Rectal smooth muscle tissue (tissue), 1 donor: ENCODE data around the gene ROPN1B.
"Not testable (repeated sequence)": the region's sequence is repeated elsewhere in the genome, so short reads cannot be mapped to it uniquely, and the experiment has no call there.

Source experiments
- H3K27ac ChIP-seq: one replicate; pipeline ENCODE4 v1.7.0; 2013; ENCODE audit warnings: low read depth, low read length, inconsistent platforms
- H3K27me3 ChIP-seq: one replicate; pipeline ENCODE4 v1.7.0; 2013; ENCODE audit warnings: low read length; ENCODE audit not compliant: control insufficient read depth, insufficient read depth
- H3K36me3 ChIP-seq: one replicate; pipeline ENCODE4 v1.7.0; 2013; ENCODE audit warnings: low read length; ENCODE audit not compliant: control insufficient read depth, insufficient read depth
- H3K4me1 ChIP-seq: one replicate; pipeline ENCODE4 v1.7.0; 2013; ENCODE audit warnings: low read length; ENCODE audit not compliant: control insufficient read depth, insufficient read depth
- H3K4me3 ChIP-seq: one replicate; pipeline ENCODE4 v1.7.0; 2013; ENCODE audit warnings: low read length
- H3K9ac ChIP-seq: one replicate; pipeline ENCODE4 v1.7.0; 2013; ENCODE audit warnings: low read length

ROPN1B gene

GRCh38 chr3:125968701-125969592, at the start of gene ROPN1B:
ROPN1B (plus strand) TSS chr3:125969178; CDS start chr3:125972055, 2,877 bp downstream.
- H3K36me3 ChIP-seq, H3K4me3 ChIP-seq, H3K4me1 ChIP-seq, H3K27ac ChIP-seq, H3K9ac ChIP-seq, H3K27me3 ChIP-seq: not testable (repeated sequence)

- H3K4me1 ChIP-seq, H3K36me3 ChIP-seq, H3K4me3 ChIP-seq, H3K27me3 ChIP-seq, H3K9ac ChIP-seq, H3K27ac ChIP-seq: not testable (repeated sequence)
These were observed 48.8 kb upstream of the ROPN1B start for GRCh38 chr3:125920191-125920590.

DNA sequence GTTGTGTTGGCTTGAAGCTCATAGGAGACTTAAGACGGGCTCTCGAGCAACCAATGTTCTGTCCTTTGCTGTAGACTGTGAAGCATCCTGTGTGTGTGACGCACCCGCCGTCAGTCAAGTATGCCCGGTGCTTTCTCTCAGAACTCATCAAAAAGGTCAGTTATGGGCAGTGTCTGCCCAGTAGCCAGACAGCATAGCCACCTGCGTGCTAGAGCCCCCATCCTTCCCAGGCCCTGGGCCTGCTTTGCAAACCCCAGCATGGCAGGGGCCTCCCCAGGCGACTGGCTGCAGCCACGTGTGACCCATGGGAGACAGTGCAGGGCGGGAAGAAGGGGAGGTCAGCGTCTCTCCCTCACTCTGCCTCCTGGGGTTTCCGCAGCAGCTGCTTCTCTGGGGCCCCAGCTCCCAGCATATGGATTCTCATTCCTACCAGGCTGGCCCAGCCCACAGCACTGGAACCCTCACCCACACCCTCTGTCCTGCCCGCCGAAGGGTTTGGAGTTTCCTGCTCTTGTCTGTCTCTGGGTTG, 48.2 kb upstream of the ROPN1B start:
- H3K27ac ChIP-seq, H3K9ac ChIP-seq, H3K27me3 ChIP-seq, H3K36me3 ChIP-seq, H3K4me1 ChIP-seq, H3K4me3 ChIP-seq: not testable (repeated sequence)

GRCh38 chr3:125921712-125922111, 47.3 kb upstream of the ROPN1B start:
- not testable (repeated sequence) for H3K4me3 ChIP-seq, H3K9ac ChIP-seq, H3K27ac ChIP-seq, H3K36me3 ChIP-seq, H3K4me1 ChIP-seq, H3K27me3 ChIP-seq

GRCh38 chr3:125923324-125924115, 45.5 kb upstream of the ROPN1B start:
- H3K4me3 ChIP-seq, H3K27me3 ChIP-seq, H3K4me1 ChIP-seq, H3K27ac ChIP-seq, H3K9ac ChIP-seq, H3K36me3 ChIP-seq: not testable (repeated sequence)

DNA sequence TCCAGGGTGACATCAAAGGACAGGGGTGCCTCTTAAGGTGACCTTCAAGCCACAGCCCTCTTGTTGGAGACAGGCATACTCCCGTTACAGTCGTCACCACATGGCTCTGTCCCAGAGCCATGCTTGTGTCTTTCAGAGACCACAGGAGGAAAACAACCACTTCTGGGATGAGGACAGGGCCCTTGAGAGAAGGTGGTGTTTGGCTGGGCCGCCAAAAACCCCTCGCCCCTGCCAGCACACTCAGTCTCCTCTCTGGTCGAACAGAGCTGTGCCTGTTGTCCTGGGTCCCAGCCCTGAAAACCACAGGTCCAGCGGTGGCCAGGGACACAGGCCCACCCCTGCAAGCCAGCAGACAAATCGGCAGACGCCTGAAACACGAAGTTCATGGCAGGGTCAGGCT, 44.7 kb upstream of the ROPN1B start:
- not testable (repeated sequence) for H3K4me1 ChIP-seq, H3K4me3 ChIP-seq, H3K27ac ChIP-seq, H3K27me3 ChIP-seq, H3K36me3 ChIP-seq, H3K9ac ChIP-seq

GRCh38 chr3:125925727-125926126, 43.3 kb upstream of the ROPN1B start:
- not testable (repeated sequence) for H3K9ac ChIP-seq, H3K36me3 ChIP-seq, H3K27me3 ChIP-seq, H3K4me3 ChIP-seq, H3K4me1 ChIP-seq, H3K27ac ChIP-seq

DNA sequence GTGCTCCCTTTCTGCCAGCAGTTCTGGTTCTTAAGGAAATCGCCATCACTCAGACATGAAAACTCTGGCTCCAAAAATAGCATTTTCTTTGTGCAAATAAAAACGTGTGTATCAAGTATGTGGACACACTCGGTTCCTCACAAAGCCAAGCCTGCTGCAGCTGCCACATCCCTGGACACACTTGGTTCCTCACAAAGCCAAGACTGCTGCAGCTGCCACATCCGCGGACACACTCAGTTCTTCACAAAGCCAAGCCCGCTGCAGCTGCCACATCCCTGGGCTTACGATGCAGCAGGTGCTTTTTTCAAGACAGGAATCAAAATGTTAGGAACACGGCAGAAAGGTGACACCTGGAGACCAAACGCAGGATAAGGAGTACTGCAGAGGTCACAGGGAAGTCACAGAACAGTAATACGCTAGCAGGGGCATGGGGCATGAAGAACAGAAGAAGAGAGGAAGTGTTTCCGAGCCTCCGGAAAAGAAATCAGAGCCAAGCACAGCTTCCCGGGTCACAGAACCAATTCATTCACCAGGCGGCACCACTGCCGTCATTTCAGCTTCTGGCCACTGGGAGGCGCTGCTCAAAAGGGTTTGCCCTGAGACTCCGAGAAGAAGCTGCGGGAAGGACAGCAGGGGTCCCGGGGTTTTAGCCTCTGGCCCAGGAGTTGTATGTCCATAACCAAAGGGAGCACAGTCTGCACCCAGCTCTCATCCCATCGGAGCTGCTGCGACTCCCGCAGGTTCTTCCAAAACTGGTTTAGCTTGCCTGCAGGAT, 40.0 kb upstream of the ROPN1B start:
- H3K9ac ChIP-seq, H3K36me3 ChIP-seq, H3K4me1 ChIP-seq, H3K27me3 ChIP-seq, H3K4me3 ChIP-seq, H3K27ac ChIP-seq: not testable (repeated sequence)

- H3K9ac ChIP-seq, H3K4me1 ChIP-seq, H3K36me3 ChIP-seq, H3K27me3 ChIP-seq, H3K4me3 ChIP-seq, H3K27ac ChIP-seq: not testable (repeated sequence)
These were observed 39.2 kb upstream of the ROPN1B start for GRCh38 chr3:125929765-125930164.

GRCh38 chr3:125931355-125931880, 37.6 kb upstream of the ROPN1B start:
- not testable (repeated sequence) for H3K4me3 ChIP-seq, H3K4me1 ChIP-seq, H3K9ac ChIP-seq, H3K27me3 ChIP-seq, H3K27ac ChIP-seq, H3K36me3 ChIP-seq

DNA sequence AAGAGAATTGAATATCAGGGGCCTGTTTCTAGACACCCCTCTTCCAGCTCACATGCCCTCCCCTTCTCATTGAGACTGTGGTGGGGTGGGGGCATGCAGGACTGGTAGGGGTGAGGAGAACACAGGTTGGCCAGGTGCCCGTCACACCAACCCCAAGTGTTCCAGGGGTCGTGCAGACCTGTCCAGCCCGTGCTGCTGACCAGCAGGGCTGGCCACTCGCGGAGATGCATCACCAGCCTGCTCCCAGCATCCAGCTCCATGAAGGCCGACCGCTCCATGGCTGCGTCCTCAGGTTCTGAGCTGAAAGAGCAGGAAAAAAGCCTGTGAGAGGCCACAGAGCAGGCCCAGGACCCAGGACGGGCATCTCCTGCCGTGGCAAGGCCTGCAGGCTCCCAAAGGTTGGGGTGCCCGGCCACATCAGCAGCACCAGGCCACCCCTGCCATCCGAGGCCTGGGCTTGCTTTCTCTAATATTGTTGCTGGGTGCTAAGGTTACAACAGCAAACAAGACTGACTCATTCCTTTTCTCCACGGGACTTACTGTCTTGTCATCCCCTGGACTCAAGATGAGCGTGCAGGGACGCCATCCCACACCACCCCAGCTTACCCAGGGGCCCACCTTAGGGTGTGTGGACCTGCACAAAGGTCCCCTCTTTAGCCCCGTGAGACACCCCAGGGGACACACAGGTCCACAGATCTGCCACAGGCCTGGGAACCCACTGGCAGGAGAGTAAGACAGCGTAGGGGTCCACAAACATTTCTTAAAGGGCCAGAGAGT, 35.4 kb upstream of the ROPN1B start:
- H3K27me3 ChIP-seq, H3K27ac ChIP-seq, H3K4me3 ChIP-seq, H3K4me1 ChIP-seq, H3K9ac ChIP-seq, H3K36me3 ChIP-seq: not testable (repeated sequence)
